C1 segment of cervical spinal cord (tissue), 14 donors: ENCODE measurements around the gene PLEKHA8.

Source experiments
- DNase-seq, 14 donors: peaks; one replicate each; lab custom pipeline; 2025; lab: John Stamatoyannopoulos, UW

PLEKHA8 gene

GRCh38 chr7:30102281-30102680 is 74.1 kb downstream of the PLEKHA8 start:
- DNase-seq: no peak

- no peak for DNase-seq
Measured at GRCh38 chr7:30104157-30104556, 75.9 kb downstream of the PLEKHA8 start.

GRCh38 chr7:30112103-30112713 is 84.0 kb downstream of the PLEKHA8 start:
- DNase-seq: no peak

GRCh38 chr7:30113144-30113543 is 84.9 kb downstream of the PLEKHA8 start:
- no peak for DNase-seq

GRCh38 chr7:30114536-30115238 is 86.5 kb downstream of the PLEKHA8 start:
- no peak for DNase-seq

GRCh38 chr7:30115709-30116297 is 87.6 kb downstream of the PLEKHA8 start:
- no peak for DNase-seq

- DNase-seq: no peak
Measured at GRCh38 chr7:30116771-30117170, 88.6 kb downstream of the PLEKHA8 start.

GRCh38 chr7:30117896-30118295 is 89.7 kb downstream of the PLEKHA8 start:
- DNase-seq: no peak

GRCh38 chr7:30119890-30120577 is 91.8 kb downstream of the PLEKHA8 start:
- no peak for DNase-seq

- DNase-seq: no peak
Measured at GRCh38 chr7:30133736-30134610, 105.8 kb downstream of the PLEKHA8 start.

- DNase-seq: peak; percentile 26 to 96 (median 81)
Measured at GRCh38 chr7:30134611-30135300, 106.5 kb downstream of the PLEKHA8 start, which contains the start of gene MTURN. MTURN (plus strand) TSS chr7:30134986; CDS start chr7:30135137, 151 bp downstream.

- peak in 13 of 14 donors; percentile 13 to 81 (median 55) for DNase-seq
Measured at GRCh38 chr7:30135301-30136116, 107.3 kb downstream of the PLEKHA8 start.

- DNase-seq: peak in 1 of 14 donors; percentile 40
Measured at GRCh38 chr7:30136117-30136731, 108.0 kb downstream of the PLEKHA8 start.

- DNase-seq: peak in 1 of 14 donors; percentile 18
Measured at GRCh38 chr7:30136743-30137485, 108.7 kb downstream of the PLEKHA8 start.

- no peak for DNase-seq
Measured at GRCh38 chr7:30139836-30140384, 111.7 kb downstream of the PLEKHA8 start.

GRCh38 chr7:30140456-30140855 is 112.2 kb downstream of the PLEKHA8 start:
- DNase-seq: no peak

GRCh38 chr7:30142710-30143109 is 114.5 kb downstream of the PLEKHA8 start:
- DNase-seq: peak in 1 of 14 donors; percentile 22

- no peak for DNase-seq
Measured at GRCh38 chr7:30143748-30144251, 115.6 kb downstream of the PLEKHA8 start.
